DND-41 (cell line): ENCODE data around the gene MIEN1.
A peak's percentile ranks its signal among the peaks of the same experiment; 100 is the strongest.

Experiments used
- ATAC-seq: fragments of 200-7000 bp; cut with Tn5 transposase; 3 replicates; pipeline ENCODE4 v1.9.1; 2021; ENCODE audit warnings: low read depth; ENCODE audit not compliant: insufficient read depth
- DNase-seq: peaks from one replicate; pipeline ENCODE4 v3.0.0-alpha.2; 2020
- H2AFZ ChIP-seq: 2 replicates; pipeline ENCODE4 v1.6.0; 2012; ENCODE audit warnings: low read depth, low read length
- H3K27ac ChIP-seq: 2 replicates; pipeline ENCODE4 v1.5.1; 2012; ENCODE audit warnings: low read length, inconsistent platforms
- H3K27me3 ChIP-seq: fragments of 200-600 bp; sonication (generic); 2 replicates; pipeline ENCODE4 v1.6.0; 2012; ENCODE audit warnings: low read length, mild to moderate bottlenecking, inconsistent platforms; ENCODE audit not compliant: insufficient read depth, poor library complexity
- H3K36me3 ChIP-seq: 2 replicates; pipeline ENCODE4 v1.5.1; 2012; ENCODE audit warnings: low read length, inconsistent platforms; ENCODE audit not compliant: insufficient read depth
- H3K4me1 ChIP-seq: 2 replicates; pipeline ENCODE4 v1.5.1; 2012; ENCODE audit warnings: mild to moderate bottlenecking, low read length; ENCODE audit not compliant: insufficient read depth
- H3K4me2 ChIP-seq: 2 replicates; pipeline ENCODE4 v1.6.0; 2012; ENCODE audit warnings: mild to moderate bottlenecking, moderate library complexity, low read length, inconsistent platforms; ENCODE audit not compliant: insufficient read depth
- H3K4me3 ChIP-seq, 2 experiments: fragments of 200-600 bp in 1 of 2; shearing (Covaris generic) in 1 of 2; 2 replicates each; pipeline ENCODE4 v1.5.1; 2012 to 2016; ENCODE audit warnings: inconsistent platforms in 2 of 2, low read length in 2 of 2, mild to moderate bottlenecking in 2 of 2, low read depth in 1 of 2, moderate library complexity in 1 of 2
- H3K79me2 ChIP-seq: 2 replicates; pipeline ENCODE4 v1.6.0; 2012; ENCODE audit warnings: low read length, inconsistent platforms; ENCODE audit not compliant: insufficient read depth
- H3K9ac ChIP-seq: 2 replicates; pipeline ENCODE4 v1.6.0; 2012; ENCODE audit warnings: low read depth, mild to moderate bottlenecking, inconsistent platforms, low read length, moderate library complexity
- H3K9me3 ChIP-seq: 2 replicates; pipeline ENCODE4 v1.5.1; 2012; ENCODE audit warnings: low read length, moderate library complexity, mild to moderate bottlenecking, inconsistent platforms; ENCODE audit not compliant: insufficient read depth, severe bottlenecking
- H4K20me1 ChIP-seq: 2 replicates; pipeline ENCODE4 v1.6.0; 2012; ENCODE audit warnings: low read length; ENCODE audit not compliant: insufficient read depth
- EZH2 ChIP-seq: IDR thresholded peaks from 3 replicates; pipeline ENCODE4 v1.6.1; 2012; ENCODE audit warnings: borderline replicate concordance, low read depth, mild to moderate bottlenecking, moderate library complexity, low read length, inconsistent platforms; ENCODE audit not compliant: severe bottlenecking
- TF ChIP-seq, protein P1 (sequence below): IDR thresholded peaks from 2 replicates; pipeline ENCODE4 v1.5.1; 2012; ENCODE audit warnings: borderline replicate concordance, low read length, moderate library complexity, mild to moderate bottlenecking; ENCODE audit not compliant: poor library complexity, severe bottlenecking; ENCODE audit errors: extremely low read depth

Gene MIEN1

DNA sequence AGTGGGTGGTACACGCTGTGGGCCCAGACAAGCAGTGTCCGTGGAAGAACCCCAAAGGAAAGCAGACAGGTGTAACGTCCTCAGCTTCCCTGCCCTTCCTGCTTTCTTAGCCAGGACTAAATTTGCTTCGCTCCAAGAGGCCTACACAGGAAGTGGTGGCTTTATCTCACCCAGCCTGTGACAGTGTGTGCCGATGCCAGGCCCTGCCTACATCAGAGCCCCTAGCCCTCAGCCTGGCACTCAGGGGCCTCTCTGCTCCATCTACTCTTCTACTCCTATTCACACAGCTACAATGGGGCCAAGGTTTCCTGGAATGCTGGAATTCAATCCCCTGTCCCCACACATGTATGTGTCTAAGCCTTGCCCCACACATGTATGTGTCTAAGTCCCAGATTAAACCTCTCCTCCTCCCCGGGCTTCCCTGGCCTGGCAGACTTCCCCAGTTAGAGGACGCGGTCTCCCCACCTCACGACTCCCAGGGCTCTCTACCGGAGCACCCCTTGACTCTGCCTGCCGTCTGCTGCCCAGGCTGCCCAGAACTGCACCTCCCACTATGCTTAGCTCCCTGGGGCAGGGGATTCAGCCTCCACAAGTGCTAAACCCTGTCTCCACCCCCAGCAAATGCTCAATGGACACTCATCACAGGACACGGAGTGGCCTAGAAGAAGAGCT lies 50.7 kb downstream of the MIEN1 start:
- H3K4me2 ChIP-seq, result no peak overlapping the region; the same call in 1 of the 2 replicates
- no peaks in the 10 kb centered on the region for H3K9me3 ChIP-seq
- peak overlapping the region; percentile 54; the same call in 1 of the 2 replicates for H2AFZ ChIP-seq
- H3K27me3 ChIP-seq, result no peaks in the 10 kb centered on the region
- ATAC-seq, result peak; percentile 95
- peak overlapping the region; percentile 61 for H3K27ac ChIP-seq
- peak; percentile 64 for DNase-seq
- TF ChIP-seq EZH2, result no peak
- TF ChIP-seq, protein P1, sequence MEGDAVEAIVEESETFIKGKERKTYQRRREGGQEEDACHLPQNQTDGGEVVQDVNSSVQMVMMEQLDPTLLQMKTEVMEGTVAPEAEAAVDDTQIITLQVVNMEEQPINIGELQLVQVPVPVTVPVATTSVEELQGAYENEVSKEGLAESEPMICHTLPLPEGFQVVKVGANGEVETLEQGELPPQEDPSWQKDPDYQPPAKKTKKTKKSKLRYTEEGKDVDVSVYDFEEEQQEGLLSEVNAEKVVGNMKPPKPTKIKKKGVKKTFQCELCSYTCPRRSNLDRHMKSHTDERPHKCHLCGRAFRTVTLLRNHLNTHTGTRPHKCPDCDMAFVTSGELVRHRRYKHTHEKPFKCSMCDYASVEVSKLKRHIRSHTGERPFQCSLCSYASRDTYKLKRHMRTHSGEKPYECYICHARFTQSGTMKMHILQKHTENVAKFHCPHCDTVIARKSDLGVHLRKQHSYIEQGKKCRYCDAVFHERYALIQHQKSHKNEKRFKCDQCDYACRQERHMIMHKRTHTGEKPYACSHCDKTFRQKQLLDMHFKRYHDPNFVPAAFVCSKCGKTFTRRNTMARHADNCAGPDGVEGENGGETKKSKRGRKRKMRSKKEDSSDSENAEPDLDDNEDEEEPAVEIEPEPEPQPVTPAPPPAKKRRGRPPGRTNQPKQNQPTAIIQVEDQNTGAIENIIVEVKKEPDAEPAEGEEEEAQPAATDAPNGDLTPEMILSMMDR, result no peak
- H3K36me3 ChIP-seq, result peaks cover 12% of the 10 kb centered on the region; the same call in 1 of the 2 replicates
- peaks cover 10% of the 10 kb centered on the region for H3K4me1 ChIP-seq
- H3K4me3 ChIP-seq, result no peak overlapping the region
- 0 out of 2 replicates have a peak overlapping the region, but pooled peaks have one; percentile 10 for H3K9ac ChIP-seq
- H3K79me2 ChIP-seq, result no peaks in the 10 kb centered on the region
- H4K20me1 ChIP-seq, result no peaks in the 10 kb centered on the region
